Stimulated activated CD4-positive, alpha-beta T cell treated with anti-CD3 and anti-CD28 coated beads, Interleukin-4, amount 100 ng/mL, for 1 hour (primary cell): ENCODE measurements around the gene AKR1A1.
"Not testable (repeated sequence)": the region's sequence is repeated elsewhere in the genome, so short reads cannot be mapped to it uniquely, and the experiment has no call there.

ENCODE experiments used
- DNase-seq: peaks from one replicate; pipeline ENCODE4 v3.0.0-alpha.2; 2020

AKR1A1 gene

DNA sequence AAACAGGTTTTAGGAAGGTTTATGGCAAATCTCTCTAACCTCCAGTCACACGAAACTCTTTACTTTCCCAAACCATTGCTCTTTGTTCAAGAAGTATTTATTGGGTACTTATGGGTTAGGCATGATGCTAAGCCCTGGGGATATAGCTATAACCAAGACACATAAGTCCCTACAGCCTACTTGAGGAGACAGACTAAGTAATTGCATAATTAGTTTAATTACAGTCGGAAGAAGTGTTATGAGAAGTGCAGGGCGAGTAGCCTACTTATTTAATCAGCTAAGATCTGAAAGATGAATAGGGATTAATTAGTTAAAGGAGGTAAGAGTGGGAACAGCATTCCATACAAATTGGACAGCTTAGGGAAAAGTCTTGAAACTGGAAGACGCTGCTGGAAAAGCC is 20.0 kb downstream of the AKR1A1 start:
- no peak for DNase-seq

DNA sequence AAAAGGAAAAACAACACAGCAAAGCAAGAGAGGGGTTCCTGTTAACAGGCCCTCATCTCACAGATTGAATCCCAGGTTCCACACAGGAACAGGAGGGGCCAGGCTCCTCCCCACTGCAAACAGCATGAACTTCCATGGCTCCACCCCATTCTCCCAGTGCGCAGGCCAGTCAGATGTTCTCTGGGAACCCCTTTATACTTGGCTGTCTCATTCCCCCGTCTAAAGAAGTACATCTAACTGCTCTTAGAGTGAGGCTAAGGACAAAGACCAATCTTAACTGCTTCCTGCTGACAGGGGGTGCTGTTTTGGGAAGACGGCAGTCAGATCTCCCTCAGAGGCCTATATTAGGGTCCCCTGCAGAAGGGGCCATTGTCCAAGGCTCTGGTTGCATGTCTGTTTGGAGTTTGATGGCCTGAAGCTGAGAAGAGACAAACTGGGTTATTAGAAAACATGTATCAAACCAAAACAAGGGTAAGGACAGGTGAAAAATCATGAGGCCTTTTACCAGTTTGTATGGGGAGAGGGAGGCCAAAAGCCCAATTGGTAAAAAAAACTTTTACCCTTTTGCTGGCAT is 22.7 kb downstream of the AKR1A1 start:
- DNase-seq: no peak

DNA sequence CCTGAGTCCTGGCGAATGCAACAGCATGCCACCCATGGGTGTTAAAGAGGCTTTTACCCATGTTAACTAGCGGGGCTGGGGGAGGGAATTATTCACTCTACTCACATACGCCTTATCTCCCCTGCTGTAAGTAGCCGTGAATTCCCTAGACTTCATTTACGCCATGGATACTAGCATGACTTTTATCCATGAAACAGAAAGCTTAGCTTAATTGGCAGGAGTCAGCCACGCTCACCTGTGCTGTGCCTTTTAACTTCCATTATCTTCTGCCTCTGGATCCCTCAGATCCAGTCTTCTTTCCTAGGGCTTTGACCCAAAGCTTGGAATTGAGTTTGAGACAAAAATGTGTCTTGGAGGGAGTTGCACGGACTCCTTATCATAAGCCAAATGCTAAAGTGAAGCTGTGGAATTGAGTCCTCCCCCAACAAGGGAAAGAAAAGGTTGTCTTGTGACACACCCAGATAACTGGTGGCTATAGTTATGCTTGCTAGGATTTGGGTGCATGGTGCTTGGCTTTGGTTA is 23.5 kb downstream of the AKR1A1 start:
- no peak for DNase-seq

DNA sequence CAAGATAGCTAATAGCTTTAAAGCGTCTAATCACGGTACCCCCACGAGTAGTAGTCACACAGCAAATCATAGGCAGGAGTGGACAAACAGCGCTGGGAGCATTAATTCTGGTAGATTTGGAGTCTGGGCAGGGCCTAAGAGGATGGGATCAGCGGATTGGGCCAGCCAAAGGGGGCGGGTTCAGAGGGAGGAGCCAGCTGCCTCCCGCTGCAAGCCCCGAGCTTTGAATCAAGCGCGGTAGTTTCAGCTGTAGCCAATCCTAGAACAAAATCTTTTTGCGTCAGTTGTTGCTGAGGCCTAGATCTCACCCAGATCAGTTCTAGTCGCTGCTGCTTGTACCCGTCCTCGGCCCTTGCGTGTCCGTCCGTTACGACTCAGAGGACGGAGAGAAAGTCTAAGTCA is 32.6 kb downstream of the AKR1A1 start:
- DNase-seq: peak; percentile 94

DNA sequence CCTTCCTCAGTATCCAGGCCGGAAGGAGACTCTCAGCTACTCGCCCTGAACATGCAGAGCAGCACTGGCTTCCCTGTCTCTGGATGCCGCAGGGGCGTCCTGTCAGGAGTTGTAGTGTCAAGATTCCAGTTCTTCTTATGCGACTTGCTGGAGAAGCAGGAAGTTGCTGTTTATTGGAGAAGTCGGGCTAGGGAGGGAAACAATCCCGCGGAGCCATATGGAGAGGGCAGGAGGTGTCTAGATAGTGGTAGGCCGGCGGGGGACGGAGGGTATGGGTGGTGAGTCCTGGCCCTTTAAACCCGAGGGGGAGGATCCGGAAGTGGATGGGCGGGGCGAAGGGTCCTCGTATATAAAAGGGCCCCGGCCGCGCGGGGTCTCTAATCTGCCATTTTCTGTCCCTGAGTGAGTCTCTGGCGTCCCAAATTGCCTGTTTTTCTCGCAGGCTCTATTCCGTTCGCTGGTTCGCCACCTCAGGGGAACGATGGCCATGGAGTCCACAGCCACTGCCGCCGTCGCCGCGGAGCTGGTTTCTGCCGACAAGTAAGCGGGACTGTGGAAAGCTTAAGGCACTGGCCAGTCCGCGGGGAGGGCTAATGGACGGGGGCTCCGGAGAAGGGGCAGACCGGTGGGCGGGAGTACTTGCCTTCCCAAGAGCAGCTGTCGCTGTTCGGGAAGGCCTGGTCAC is 33.2 kb downstream of the AKR1A1 start, which contains the start of gene NASP:
TSS of gene NASP (plus strand) at position 376 of the 685 bp plus-strand sequence. CDS start at position 482, 106 bp downstream.
- peak; percentile 93 for DNase-seq

DNA sequence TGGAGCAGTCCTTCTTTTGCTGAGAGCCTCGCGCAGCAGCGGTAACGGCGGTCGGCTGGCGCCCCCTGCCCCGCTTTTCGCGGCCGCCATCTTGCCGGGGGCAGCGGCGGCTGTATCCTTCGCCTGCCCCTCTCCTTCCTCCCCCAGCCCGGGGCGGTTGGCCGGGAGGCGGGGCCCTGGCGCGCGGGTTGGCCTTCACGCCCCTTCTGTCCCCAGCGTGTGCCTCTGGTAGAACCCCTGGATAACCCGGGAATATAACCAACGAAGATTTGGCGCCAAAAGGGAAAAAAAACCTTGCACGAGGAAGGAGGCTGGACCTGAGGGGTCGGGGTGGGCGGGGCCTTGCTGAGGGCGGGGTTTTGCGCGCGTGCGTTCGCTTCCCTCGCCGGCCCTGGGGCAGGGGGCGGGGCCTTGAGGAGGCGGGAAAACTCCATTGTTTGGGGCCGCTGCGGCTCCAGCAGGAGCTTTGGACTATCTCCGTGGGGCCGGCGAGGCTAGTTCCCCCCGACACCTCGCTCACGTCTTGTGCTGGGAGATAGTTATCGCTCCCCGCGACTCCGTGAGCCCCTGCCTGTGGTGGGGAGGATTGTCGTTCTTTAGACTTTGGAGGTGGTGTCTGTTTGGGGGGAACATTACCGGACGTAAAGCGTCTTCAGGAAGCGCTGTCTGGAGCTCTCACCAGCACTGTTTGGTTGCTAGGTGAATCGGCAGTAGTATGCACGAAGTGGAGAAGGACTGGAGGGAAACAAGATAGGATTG is 33.9 kb downstream of the AKR1A1 start:
- peak; percentile 86 for DNase-seq

DNA sequence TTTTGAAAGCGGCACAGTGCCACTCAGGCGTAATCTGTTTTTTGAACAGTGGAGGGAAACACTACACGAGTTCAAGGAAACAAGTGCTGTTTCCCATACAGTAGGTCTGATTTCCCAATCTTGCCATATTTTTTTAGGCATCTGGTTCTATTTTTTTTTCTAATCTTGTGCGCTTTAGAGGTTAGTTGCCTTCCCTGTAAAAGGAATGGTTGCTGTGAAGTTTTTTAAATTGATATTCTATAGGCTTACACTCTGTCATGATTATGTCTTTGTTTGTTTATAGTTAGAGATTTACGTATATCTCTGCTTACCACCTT is 34.4 kb downstream of the AKR1A1 start:
- no peak for DNase-seq

DNA sequence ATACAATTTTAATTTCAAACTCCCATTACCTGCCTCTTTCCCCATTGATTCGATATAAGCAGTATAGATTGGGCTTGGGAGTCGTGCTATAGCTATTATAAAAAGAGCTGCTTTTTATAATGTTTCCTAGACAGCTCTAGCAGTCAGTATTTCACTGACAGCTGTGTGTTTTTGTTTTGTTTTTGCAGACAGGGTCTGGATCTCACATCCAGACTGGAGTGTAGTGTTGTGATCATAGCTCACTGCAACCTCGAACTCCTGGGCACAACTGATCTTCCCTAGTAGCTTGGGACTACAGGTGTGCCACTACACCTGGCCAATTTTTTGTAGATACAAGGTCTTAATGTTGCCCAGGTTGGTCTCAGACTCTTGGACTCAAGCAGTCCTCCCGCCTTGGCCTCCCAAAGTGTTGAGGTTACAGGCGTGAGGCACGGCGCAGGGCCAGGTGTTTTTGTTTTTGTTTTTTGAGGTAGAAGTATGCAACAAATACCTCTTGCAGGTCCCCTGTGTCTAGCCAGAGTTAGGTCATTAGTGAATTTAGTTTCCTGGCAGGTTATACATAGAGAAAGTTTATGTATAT is 35.0 kb downstream of the AKR1A1 start:
- no peak for DNase-seq

DNA sequence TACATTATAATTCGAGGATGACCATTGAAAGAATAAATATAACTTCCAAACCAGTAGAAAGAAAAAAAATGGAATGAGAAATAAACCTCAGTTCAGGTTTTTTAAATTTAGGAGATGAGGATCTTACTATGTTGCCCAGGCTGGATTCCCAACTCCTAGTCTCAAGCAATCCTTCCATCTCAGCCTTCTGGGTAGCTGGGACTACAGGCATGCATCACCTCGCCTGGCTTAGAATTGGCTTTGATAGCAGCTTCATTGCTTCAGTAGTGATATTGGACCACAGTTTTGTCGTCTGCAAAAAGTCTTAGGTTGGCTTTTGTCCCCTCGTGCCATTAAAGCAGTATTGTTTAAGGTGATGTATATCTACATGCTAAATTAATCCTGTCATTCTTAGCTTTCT is 36.1 kb downstream of the AKR1A1 start:
- DNase-seq: no peak

DNA sequence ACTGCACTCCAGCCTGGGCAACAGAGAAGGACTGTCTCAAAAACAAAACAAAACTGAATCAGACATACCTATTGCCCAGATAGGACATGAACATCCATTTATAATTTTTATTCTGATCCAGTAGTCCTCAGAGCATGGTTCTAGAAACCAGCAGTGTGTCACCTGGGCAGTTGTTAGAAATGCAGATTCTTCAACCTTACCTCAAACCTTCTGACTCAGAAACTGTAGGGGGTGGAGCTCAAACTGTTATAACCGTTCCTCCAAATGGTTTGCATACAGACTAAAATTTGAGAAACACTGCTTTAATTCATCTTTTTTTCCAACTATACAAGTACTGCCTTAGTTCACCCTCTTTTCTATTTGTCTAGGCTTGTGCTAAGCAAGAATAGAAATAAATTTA is 39.2 kb downstream of the AKR1A1 start:
- no peak for DNase-seq

DNA sequence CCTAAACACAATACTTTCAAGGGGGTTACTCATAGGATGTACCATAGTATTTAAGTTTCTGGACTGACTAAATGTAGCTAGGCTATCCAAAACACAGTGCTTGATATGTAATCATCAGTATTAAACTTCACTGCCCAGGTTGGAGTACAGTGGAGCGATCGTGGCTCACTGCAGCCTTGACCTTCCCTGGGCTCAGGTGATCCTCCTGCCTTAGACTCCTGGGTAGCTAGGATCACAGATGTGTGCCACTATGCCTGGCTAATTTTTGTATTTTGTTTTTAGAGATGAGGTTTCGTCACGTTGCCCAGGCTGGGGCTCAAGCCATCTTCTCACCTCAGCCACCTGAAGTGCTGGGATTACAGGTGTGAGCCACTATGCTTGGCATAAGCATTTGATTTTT is 43.8 kb downstream of the AKR1A1 start:
- DNase-seq: no peak

DNA sequence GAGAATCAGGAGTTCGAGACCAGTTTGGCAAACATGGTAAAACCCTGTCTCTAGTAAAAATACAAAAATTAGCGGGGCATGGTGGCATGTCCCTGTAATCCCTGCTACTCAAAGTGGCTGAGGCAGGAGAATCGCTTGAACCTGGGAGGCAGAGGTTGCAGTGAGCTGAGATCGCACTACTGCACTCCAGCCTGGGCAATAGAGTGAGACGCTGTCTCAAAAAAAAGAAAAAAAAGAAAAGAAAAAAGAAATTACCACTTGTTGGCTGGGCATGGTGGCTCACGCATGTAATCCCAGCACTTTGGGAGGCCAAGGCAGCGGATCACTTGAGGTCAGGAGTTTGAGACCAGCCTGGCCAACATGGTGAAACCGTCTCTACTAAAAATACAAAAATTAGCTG is 46.1 kb downstream of the AKR1A1 start:
- not testable (repeated sequence) for DNase-seq

DNA sequence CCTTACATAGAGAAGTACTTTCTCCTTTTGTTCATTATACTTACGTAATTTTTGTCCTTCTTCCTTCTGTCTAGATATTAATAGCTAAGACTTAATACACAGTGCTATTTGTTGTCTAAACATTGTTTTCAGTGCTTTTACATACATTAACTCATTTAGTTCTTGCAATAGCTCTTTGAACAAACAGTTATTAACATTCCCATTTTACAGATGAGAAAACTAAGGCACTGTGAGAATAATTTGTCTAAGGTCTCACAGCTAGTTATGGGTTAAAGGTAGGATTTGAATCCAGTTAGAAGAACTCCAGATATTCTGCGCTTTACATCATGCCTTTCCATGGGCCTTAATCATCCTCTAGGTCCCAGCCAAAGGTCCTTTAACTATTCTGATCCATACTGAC is 53.6 kb downstream of the AKR1A1 start:
- no peak for DNase-seq

DNA sequence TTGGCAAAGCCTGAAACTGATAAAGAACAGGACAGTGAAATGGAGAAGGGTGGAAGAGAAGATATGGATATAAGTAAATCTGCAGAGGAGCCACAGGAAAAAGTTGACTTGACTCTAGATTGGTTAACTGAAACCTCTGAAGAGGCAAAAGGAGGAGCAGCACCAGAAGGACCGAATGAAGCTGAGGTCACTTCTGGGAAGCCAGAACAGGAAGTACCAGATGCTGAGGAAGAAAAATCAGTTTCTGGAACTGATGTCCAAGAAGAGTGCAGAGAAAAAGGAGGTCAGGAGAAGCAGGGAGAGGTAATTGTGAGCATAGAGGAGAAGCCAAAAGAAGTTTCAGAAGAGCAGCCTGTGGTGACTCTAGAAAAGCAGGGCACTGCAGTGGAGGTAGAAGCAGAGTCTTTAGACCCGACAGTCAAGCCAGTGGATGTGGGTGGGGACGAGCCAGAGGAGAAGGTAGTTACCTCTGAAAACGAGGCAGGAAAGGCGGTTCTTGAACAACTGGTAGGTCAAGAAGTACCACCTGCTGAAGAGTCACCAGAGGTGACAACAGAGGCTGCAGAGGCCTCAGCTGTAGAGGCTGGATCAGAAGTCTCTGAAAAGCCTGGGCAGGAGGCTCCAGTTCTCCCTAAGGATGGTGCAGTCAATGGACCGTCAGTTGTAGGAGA is 56.9 kb downstream of the AKR1A1 start:
- DNase-seq: no peak

DNA sequence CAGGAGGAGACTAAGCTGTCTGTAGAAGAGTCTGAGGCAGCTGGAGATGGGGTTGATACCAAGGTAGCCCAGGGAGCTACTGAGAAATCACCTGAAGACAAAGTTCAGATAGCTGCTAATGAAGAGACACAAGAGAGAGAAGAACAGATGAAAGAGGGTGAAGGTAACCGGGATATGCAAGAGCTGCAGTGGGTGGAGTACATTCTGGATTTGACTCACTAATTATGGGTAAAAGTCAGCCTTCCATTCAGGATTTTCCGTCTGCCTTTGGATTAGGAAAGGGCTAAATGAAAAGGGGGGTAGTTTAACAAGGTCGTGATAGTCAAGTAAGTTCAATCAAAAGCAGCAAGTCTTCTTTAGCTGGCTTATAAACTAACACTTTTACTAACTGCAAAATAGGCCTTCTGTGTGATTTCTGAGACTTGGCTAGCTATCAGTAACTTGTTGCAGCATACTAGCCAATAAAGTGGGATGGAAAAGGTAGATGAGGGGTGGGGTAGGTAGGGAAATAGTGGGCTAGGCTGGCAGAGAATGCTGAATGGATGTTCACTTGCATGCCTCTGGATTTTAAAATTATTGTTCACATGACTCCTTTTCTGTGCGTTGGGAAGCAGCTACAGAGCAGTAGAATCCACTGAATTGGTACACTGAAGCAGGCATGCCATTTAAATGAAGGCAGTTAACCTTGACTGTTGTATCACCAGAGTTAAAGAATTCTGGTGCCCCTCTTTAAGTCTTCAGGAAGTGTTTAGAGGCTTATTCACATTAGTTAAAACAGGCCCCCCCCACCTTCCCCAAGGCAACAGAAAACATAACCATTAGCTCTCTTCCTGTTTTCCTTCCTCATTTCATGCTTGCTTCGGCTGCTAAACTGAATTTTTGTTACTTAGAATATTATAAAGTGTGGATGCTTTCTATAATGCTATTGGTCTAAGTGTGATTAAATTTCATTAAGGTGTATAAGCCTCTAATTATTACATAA is 57.8 kb downstream of the AKR1A1 start:
- DNase-seq: no peak

DNA sequence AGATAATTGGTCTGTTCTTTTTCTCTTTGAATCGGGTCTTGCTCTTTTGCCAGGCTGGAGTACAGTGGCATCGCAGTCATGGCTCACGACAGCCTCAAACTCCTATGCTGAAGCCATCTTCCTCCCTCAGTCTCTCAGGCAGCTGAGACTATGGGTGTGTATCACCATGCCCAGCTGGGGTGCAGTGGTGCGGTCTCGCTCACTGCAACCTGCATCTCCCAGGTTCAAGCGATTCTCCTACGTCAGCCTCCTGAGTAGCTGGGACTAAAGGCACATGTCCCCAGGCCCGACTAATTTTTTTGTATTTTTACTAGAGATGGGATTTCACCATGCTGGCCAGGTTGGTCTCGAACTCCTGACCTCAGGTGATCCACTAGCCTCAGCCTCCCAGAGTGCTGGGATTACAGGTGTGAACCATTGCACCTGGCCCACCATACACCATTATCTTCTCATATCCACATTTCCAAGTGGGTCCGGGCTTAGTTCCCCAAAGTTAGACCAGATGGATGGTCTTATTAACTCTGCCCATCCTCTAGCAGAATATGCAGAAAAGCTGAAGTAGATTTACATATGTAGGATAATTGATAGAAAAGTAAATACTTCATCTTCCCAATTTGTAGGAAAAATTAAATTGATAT is 60.1 kb downstream of the AKR1A1 start:
- no peak for DNase-seq

DNA sequence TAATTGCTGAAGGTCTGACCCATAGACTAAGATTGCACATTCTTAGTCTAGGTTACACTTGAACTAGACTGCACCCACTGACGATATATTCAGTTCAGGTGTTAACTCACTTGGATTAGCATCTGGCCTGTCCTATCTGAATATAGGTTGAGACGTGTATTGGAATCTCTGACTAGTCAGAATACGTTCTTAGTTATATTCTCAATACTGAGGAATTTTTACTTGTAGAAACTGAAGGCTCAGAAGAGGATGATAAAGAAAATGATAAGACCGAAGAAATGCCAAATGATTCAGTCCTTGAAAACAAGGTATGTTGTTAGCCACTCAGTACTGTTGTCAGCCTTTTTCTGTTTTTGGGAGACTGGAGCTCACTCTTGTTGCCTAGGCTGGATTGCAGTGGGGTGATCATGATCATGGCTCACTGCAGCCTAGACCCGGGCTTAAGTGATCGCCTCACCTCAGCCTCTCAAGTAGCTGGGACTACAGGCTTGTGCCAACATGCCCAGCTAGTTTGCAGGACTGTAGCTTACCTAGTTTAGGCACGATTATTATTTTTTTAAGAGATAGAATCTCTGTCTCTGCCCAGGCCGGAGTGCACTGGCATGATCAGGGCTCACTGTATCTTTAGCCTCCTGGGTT is 62.4 kb downstream of the AKR1A1 start:
- DNase-seq: no peak

DNA sequence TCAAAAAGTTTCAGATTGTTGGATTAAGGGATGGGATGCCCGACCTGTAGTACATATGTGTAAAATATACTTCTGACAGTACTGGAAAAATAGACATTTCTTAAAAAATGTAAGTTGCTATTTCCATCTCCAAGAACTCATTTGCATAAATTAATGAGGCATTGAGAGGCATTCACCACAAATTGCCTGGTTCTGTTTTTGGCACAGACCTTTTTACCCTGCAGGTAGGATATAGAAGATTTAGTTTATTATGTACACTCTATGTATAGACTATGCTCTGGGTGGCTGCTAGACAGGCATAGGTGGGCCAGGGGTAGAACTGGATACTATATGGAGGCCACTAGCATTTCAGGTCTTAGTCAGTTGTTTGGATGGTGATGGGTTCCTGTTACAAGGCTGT is 65.3 kb downstream of the AKR1A1 start:
- no peak for DNase-seq

DNA sequence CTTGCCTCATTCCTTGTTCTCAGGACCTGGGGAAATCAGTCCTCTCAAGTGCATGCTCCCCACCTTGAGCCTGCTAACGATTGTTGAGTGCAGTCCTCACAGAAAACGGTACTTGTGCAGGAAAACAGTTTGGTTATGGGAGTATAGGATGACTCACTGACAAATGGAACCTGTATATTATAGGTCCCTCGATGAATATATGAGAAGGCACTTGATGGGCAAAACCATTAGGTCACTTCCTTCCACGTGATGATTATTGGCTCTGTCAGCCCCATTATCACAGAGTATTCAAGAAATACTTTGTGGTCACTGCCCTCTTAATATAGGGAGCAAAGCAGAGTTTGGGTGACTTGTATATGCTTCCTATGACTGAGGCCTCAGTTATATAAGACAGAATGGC is 67.0 kb downstream of the AKR1A1 start:
- no peak for DNase-seq

DNA sequence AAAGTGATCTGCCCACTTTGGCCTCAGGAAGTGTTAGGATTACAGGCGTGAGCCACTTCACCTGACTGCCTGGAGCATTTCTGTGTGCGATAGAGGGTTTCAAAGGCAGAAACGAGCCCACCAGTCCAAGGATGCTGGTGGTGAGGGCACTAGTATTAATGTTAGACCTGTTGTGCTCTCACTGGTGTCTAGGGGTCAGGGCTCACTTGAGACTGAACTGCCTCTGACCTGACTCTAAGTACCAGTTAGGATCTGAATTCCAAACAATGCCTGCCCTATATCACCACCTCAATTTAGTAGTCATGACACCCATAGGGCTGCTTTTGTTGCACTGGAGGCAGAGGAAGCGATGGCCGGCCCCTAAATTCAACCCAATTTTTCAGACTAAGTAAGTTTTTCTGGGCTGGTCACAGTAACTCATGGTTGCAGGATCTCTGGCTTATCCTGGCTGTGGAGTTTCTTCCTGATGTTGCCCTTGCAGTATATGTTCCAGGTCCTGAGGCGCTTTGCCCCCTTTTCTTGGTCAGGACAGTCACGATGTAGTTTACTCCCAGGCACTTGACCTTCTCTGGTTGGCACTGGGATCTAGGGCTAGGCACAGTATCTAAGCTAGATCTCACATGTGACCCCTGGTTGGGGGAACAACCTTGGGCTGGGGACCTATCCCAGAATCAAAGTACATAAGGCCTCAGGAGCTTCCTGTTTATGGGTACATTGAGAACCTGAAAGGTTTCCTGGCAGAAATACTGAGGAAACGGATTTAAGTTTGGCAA is 68.7 kb downstream of the AKR1A1 start:
- no peak for DNase-seq
